Measurements from ENCODE around the gene KRTAP5-1. TPM values are rescaled to one million over a fixed set of nuclear protein-coding genes. Genes with fewer than 3 reads are reported as not detected.

The KRTAP5-1 gene
- total and polyA plus RNA-seq, 2 experiments from 2014 or later: not detected

DNA sequence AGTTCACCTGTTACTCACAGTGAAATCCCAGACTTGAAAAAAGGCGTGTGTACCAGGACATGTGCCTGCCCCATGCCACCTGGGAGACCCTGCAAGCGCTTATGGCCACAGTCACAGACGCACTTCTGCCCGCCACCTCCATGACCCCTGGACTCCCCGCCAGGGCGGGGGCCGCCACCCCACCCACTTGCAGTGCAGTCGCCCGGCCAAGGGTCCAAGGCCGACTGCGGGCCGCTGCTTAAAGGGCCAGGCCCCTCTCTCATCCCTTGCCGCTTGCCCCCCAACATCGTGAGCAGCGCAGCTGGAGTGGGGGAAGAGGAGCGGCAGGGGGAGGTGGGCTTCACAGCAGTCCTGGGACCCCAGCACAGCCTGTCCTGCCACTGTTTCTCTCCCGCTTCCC, 23.8 kb downstream of the KRTAP5-1 start:
- Histone ChIP-seq H3K27ac (no peak overlapping the region), H3K36me3 (no peaks in the 10 kb centered on the region), H3K4me3 (no peak overlapping the region), H3K4me1 (ENCODE audit: low read depth) (no peaks in the 10 kb centered on the region), H3K27me3 (peaks cover 78% of the 10 kb centered on the region), H3K9me3 (ENCODE audit: low read depth) (no peaks in the 10 kb centered on the region)
- TF ChIP-seq, protein P1, sequence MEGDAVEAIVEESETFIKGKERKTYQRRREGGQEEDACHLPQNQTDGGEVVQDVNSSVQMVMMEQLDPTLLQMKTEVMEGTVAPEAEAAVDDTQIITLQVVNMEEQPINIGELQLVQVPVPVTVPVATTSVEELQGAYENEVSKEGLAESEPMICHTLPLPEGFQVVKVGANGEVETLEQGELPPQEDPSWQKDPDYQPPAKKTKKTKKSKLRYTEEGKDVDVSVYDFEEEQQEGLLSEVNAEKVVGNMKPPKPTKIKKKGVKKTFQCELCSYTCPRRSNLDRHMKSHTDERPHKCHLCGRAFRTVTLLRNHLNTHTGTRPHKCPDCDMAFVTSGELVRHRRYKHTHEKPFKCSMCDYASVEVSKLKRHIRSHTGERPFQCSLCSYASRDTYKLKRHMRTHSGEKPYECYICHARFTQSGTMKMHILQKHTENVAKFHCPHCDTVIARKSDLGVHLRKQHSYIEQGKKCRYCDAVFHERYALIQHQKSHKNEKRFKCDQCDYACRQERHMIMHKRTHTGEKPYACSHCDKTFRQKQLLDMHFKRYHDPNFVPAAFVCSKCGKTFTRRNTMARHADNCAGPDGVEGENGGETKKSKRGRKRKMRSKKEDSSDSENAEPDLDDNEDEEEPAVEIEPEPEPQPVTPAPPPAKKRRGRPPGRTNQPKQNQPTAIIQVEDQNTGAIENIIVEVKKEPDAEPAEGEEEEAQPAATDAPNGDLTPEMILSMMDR (IDR thresholded peaks at IDR 0.05; ENCODE audit: low read depth, low read length): no peak
- DNase-seq (ENCODE audit: low read depth in 1 of 2, low spot score in 1 of 2): no peak

DNA sequence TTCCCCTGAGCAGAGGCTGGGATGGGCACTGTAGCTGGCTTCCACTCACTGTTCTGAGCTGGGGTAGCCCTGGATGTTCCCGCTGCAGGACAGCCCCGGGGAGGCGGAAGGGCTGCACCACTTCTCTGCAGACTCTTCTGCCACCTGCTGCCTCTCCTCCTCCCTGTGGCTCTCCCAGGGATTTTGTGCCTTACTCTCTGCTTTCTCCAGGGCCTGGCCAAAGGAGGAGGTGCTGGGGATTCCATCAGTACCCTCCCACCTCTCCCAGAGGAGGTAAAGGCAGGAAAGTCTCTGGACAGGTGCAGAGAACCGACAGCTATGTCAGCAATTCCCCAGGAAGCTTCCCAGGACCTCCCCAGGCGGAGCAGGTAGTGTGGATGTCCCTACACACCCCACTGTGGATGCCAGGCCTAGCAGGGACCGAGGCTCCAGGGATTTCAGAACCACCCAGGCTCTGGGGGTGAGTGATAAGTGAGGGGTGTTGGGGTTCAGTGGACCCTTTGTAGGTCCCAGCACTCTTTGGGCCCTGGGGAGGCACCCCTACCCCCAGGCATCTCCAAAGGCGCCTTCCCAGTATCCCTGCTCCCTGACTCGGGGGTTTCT, 24.3 kb downstream of the KRTAP5-1 start:
- no peak overlapping the region for H3K27ac ChIP-seq

DNA sequence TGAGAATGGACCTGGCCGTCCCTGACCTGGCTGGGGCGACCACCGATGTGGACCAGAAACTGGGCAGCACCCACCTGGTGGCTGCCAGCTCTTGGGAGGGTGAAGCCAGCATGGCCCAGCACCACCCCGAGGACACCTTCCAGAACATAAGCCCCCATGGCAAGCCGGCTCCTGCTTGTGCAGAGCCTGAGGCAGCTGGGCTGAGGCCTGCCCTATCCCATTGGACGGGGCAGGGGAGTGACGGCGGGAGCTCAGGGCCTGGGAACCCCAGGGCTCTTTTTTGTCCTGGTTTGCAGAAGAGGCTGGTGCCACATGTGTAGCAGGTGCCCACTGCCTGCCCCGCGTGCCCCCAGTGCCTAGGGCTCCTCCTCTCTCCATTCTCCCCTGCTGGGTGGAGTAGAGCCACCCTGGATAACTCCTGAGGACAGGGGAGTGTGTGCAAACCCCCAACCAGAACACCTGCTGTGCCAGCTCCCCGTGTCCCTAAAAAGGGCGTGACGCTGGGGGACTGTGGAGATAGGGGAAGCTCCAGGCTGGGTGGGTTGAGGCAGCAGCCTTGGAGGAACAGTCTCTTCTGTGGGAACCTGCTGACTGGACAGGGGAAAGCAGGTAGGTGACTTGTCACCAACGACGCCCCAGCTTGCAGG, 25.0 kb downstream of the KRTAP5-1 start:
- Histone ChIP-seq H3K27me3 (peaks cover 78% of the 10 kb centered on the region), H3K9me3 (ENCODE audit: low read depth) (no peaks in the 10 kb centered on the region), H3K4me1 (ENCODE audit: low read depth) (no peaks in the 10 kb centered on the region), H3K27ac (no peak overlapping the region), H3K4me3 (no peak overlapping the region), H3K36me3 (no peaks in the 10 kb centered on the region)
- TF ChIP-seq, protein P1 (IDR thresholded peaks at IDR 0.05; ENCODE audit: low read depth, low read length): no peak
- no peak for DNase-seq (ENCODE audit: low read depth in 1 of 2, low spot score in 1 of 2)

More for the DNA sequence above, 24.3 kb downstream of the KRTAP5-1 start:
- TF ChIP-seq, protein P1 (IDR thresholded peaks at IDR 0.05; ENCODE audit: low read depth, low read length): no peak
- peaks cover 78% of the 10 kb centered on the region for H3K27me3 ChIP-seq
- no peaks in the 10 kb centered on the region for H3K9me3 ChIP-seq (ENCODE audit: low read depth)
- DNase-seq (ENCODE audit: low read depth in 1 of 2, low spot score in 1 of 2): no peak
- H3K4me3 ChIP-seq: no peak overlapping the region
- no peaks in the 10 kb centered on the region for H3K4me1 ChIP-seq (ENCODE audit: low read depth)
- no peaks in the 10 kb centered on the region for H3K36me3 ChIP-seq

DNA sequence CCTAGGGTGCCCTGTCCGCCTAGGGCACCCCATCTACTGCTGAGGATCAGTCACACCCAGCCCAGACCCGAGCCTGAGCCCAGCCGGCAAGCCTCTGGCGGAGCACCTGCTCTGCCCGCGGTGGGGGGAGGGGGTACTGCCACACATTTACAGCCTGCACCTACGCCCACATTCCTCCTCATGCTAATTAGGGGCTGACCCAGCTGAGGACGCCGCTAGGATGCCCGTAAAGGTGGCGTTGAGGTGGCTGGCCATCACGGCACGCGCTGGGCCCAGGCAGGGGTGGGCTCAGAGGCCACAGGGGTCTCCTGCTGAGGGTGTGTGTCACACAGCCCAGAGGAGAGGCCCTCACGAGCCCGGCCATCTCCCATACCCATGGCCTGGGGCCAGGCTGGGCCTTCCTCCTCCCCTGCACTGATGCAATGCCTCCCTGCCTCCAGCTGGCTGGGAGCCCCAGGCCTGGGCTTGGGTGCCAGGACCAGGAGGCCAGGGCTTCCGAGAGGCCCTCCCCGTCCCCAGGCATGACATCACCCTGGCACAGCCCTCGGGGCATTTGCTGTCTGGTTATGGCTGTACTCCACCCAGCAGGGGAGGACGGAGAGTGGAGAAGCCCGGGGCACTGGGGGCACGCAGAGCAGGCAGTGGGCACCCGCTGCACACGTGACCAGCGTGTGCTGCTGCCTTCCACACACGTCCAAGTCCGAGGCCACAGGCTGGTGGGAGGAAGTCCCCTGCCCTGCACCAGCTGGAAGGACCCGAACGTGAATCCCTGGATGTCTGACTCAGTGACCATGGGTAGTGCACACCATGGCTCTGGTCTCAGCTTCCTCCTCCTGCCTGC, 25.8 kb downstream of the KRTAP5-1 start:
- peak in 1 of 2 donors; percentile 83 for DNase-seq (ENCODE audit: low read depth in 1 of 2, low spot score in 1 of 2)
- Histone ChIP-seq H3K9me3 (ENCODE audit: low read depth) (no peaks in the 10 kb centered on the region), H3K27ac (no peak overlapping the region), H3K36me3 (no peaks in the 10 kb centered on the region), H3K4me3 (no peak overlapping the region), H3K4me1 (ENCODE audit: low read depth) (no peaks in the 10 kb centered on the region), H3K27me3 (peaks cover 83% of the 10 kb centered on the region)
- TF ChIP-seq, protein P1 (IDR thresholded peaks at IDR 0.05; ENCODE audit: low read depth, low read length): no peak

DNA sequence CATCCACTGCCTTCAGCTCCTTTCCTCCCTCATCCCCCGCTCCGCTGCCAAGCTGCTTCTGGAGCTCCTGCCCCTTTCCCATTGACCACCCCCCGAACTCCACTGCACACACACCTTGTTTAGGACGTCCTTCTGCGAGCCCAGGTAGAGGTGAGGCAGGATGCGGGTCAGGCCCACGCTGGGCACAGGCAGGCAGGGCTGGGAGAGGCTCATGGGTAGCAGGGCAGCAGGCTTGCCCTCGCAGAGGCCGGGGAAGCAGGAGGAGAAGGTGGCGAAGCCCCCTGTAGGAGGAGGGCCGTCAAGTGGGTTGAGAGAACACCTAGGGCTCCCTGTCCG, 26.3 kb downstream of the KRTAP5-1 start:
- TF ChIP-seq, protein P1 (IDR thresholded peaks at IDR 0.05; ENCODE audit: low read depth, low read length): no peak
- Histone ChIP-seq H3K36me3 (no peaks in the 10 kb centered on the region), H3K4me3 (no peak overlapping the region), H3K4me1 (ENCODE audit: low read depth) (no peaks in the 10 kb centered on the region), H3K9me3 (ENCODE audit: low read depth) (no peaks in the 10 kb centered on the region), H3K27ac (no peak overlapping the region), H3K27me3 (peaks cover 84% of the 10 kb centered on the region)
- DNase-seq (ENCODE audit: low read depth in 1 of 2, low spot score in 1 of 2): no peak
